Measurements from ENCODE around the gene ADGRA3.

ADGRA3 gene

GRCh38 chr4:22454955-22455354 is 60.9 kb downstream of the ADGRA3 start:
- DNase-seq (ENCODE audit: low spot score) = no peak
- no peak overlapping the region for H3K27ac ChIP-seq
- no peak for TF ChIP-seq CTCF (conservative IDR thresholded peaks at IDR 0.05; ENCODE audit: low read depth)
- CTCF ChIA-PET = no interaction called here
- POLR2A ChIA-PET (ENCODE audit: low non-redundant PET) = no interaction called here

- no peak overlapping the region for H3K27ac ChIP-seq
- POLR2A ChIA-PET (ENCODE audit: low non-redundant PET) = no interaction called here
- no peak for TF ChIP-seq CTCF (conservative IDR thresholded peaks at IDR 0.05; ENCODE audit: low read depth)
- DNase-seq (ENCODE audit: low spot score) = no peak
- CTCF ChIA-PET = no interaction called here
These were observed 61.5 kb downstream of the ADGRA3 start for GRCh38 chr4:22454216-22454838.

GRCh38 chr4:22444813-22445212 is 71.1 kb downstream of the ADGRA3 start:
- no peak for TF ChIP-seq CTCF (conservative IDR thresholded peaks at IDR 0.05; ENCODE audit: low read depth)
- no peak overlapping the region for H3K27ac ChIP-seq
- ChIA-PET POLR2A (ENCODE audit: low non-redundant PET) (interaction anchor here (0.5 kb wide), 1 partner anchor 55 kb away, joined by 3 read pairs; no protein-coding TSS in a partner anchor), CTCF (no interaction called here)
- no peak for DNase-seq (ENCODE audit: low spot score)

- no peak overlapping the region for H3K27ac ChIP-seq
- CTCF ChIA-PET = no interaction called here
- POLR2A ChIA-PET (ENCODE audit: low non-redundant PET) = no interaction called here
- no peak for TF ChIP-seq CTCF (conservative IDR thresholded peaks at IDR 0.05; ENCODE audit: low read depth)
- DNase-seq (ENCODE audit: low spot score) = no peak
These were observed 72.9 kb downstream of the ADGRA3 start for GRCh38 chr4:22442956-22443355.

- TF ChIP-seq CTCF (conservative IDR thresholded peaks at IDR 0.05; ENCODE audit: low read depth) = no peak
- H3K27ac ChIP-seq = no peak overlapping the region
- ChIA-PET POLR2A (ENCODE audit: low non-redundant PET) (no interaction called here), CTCF (interaction anchor here (0.6 to 0.9 kb wide), 4 partner anchors 9 to 167 kb away, joined by 3 to 6 read pairs (median 3); no protein-coding TSS in a partner anchor)
- no peak for DNase-seq (ENCODE audit: low spot score)
These were observed 74.9 kb downstream of the ADGRA3 start for GRCh38 chr4:22440999-22441398.

GRCh38 chr4:22439947-22440346 is 75.9 kb downstream of the ADGRA3 start:
- CTCF ChIA-PET = interaction anchor here (0.6 to 0.9 kb wide), 2 partner anchors 65 to 622 kb away, joined by 3 read pairs; no protein-coding TSS in a partner anchor
- no peak for TF ChIP-seq CTCF (conservative IDR thresholded peaks at IDR 0.05; ENCODE audit: low read depth)
- H3K27ac ChIP-seq = no peak overlapping the region
- POLR2A ChIA-PET (ENCODE audit: low non-redundant PET) = no interaction called here
- DNase-seq (ENCODE audit: low spot score) = no peak

Data from RWPE1 (cell line).